CD4-positive, alpha-beta T cell treated with Interleukin-2 at 100 ng/mL for 4 hours (primary cell): Measurements from ENCODE around the gene SLC23A2.
"Not testable (repeated sequence)": the region's sequence is repeated elsewhere in the genome, so short reads cannot be mapped to it uniquely, and the experiment has no call there.

Source experiments
- DNase-seq: peaks from one replicate; pipeline ENCODE4 v3.0.0-alpha.2; 2020; ENCODE audit warnings: low spot score

The SLC23A2 gene

GRCh38 chr20:4876301-4876700 is 125.0 kb downstream of the SLC23A2 start:
- DNase-seq, result no peak

- DNase-seq, result no peak
Observed at GRCh38 chr20:4875578-4876067, 125.7 kb downstream of the SLC23A2 start.

- DNase-seq, result no peak
Observed at GRCh38 chr20:4873396-4873795, 127.9 kb downstream of the SLC23A2 start.

GRCh38 chr20:4871486-4871885 is 129.8 kb downstream of the SLC23A2 start:
- no peak for DNase-seq

- DNase-seq, result no peak
Observed at GRCh38 chr20:4870906-4871305, 130.4 kb downstream of the SLC23A2 start.

GRCh38 chr20:4869290-4870193 is 131.8 kb downstream of the SLC23A2 start:
- DNase-seq, result peak; percentile 51

- DNase-seq, result no peak
Observed at GRCh38 chr20:4867051-4867450, 134.3 kb downstream of the SLC23A2 start.

GRCh38 chr20:4866429-4866828 is 134.9 kb downstream of the SLC23A2 start:
- no peak for DNase-seq

- DNase-seq, result no peak
Observed at GRCh38 chr20:4864311-4864752, 137.0 kb downstream of the SLC23A2 start.

- DNase-seq, result no peak
Observed at GRCh38 chr20:4862661-4863060, 138.6 kb downstream of the SLC23A2 start.

GRCh38 chr20:4861961-4862360 is 139.3 kb downstream of the SLC23A2 start:
- DNase-seq, result no peak

- DNase-seq, result no peak
Observed at GRCh38 chr20:4858000-4858399, 143.3 kb downstream of the SLC23A2 start.

GRCh38 chr20:4856022-4856755 is 145.1 kb downstream of the SLC23A2 start:
- DNase-seq, result no peak

GRCh38 chr20:4855555-4855954 is 145.8 kb downstream of the SLC23A2 start:
- no peak for DNase-seq

- no peak for DNase-seq
Observed at GRCh38 chr20:4855097-4855496, 146.2 kb downstream of the SLC23A2 start.

GRCh38 chr20:4854561-4854901 is 146.8 kb downstream of the SLC23A2 start:
- no peak for DNase-seq

GRCh38 chr20:4853757-4854560 is 147.4 kb downstream of the SLC23A2 start:
- DNase-seq, result no peak

- no peak for DNase-seq
Observed at GRCh38 chr20:4853004-4853403, 148.3 kb downstream of the SLC23A2 start.

- no peak for DNase-seq
Observed at GRCh38 chr20:4850960-4851359, 150.3 kb downstream of the SLC23A2 start.

GRCh38 chr20:4848829-4849228 is 152.5 kb downstream of the SLC23A2 start:
- not testable (repeated sequence) for DNase-seq

- DNase-seq, result no peak
Observed at GRCh38 chr20:4848041-4848440, 153.3 kb downstream of the SLC23A2 start.

- no peak for DNase-seq
Observed at GRCh38 chr20:4846821-4847220, 154.5 kb downstream of the SLC23A2 start.
